Omental fat pad (tissue), 4 donors: ENCODE measurements around the gene CAMK1D. TPM values are rescaled to one million over a fixed set of nuclear protein-coding genes. Genes with fewer than 3 reads are reported as not detected.

Experiments
- ATAC-seq: fragments of 150-250 bp; one replicate; pipeline ENCODE4 v1.9.1; 2016; ENCODE audit warnings: mild to moderate bottlenecking, moderate library complexity; ENCODE audit not compliant: low FRiP score
- DNase-seq: peaks from one replicate; pipeline ENCODE4 v3.0.0-alpha.2; 2019; ENCODE audit warnings: low spot score
- CTCF ChIP-seq, 3 donors: fragments of 450-650 bp; IDR thresholded peaks; one replicate each; pipeline ENCODE4 v1.5.1; 2016 to 2017; ENCODE audit warnings: antibody characterized with exemption in 3 of 3, mild to moderate bottlenecking in 3 of 3, moderate library complexity in 2 of 3
- total RNA-seq, 4 donors: library from RNA; depleted of rRNA; stranded (reverse); fragments of >200 nt; gene quantifications; one replicate each; pipeline ENCODE4 v1.1.0, GENCODE V29; 2016

The CAMK1D gene
- total RNA-seq, 4 donors from 2014 or later = 6.0 to 15.8 (median 8.8) TPM

- TF ChIP-seq CTCF (IDR thresholded peaks at IDR 0.05) = no peak
- ATAC-seq (no peak), DNase-seq (no peak)
These were observed 48.6 kb downstream of the CAMK1D start for GRCh38 chr10:12397941-12398340.

- no peak for TF ChIP-seq CTCF (IDR thresholded peaks at IDR 0.05)
- DNase-seq = no peak
- ATAC-seq = no peak
These were observed 51.1 kb downstream of the CAMK1D start for GRCh38 chr10:12400266-12400931.

GRCh38 chr10:12401466-12401865 is 52.1 kb downstream of the CAMK1D start:
- TF ChIP-seq CTCF (IDR thresholded peaks at IDR 0.05) = no peak
- ATAC-seq (no peak), DNase-seq (no peak)

- ATAC-seq (no peak), DNase-seq (no peak)
- TF ChIP-seq CTCF (IDR thresholded peaks at IDR 0.05) = no peak
These were observed 53.8 kb downstream of the CAMK1D start for GRCh38 chr10:12403119-12403518.

GRCh38 chr10:12405342-12406320 is 56.3 kb downstream of the CAMK1D start:
- ATAC-seq (no peak), DNase-seq (no peak)
- TF ChIP-seq CTCF (IDR thresholded peaks at IDR 0.05) = no peak

GRCh38 chr10:12406764-12407400 is 57.5 kb downstream of the CAMK1D start:
- DNase-seq (no peak), ATAC-seq (no peak)

More at GRCh38 chr10:12406764-12407400, 57.5 kb downstream of the CAMK1D start:
- TF ChIP-seq CTCF (IDR thresholded peaks at IDR 0.05) = no peak
